Activated CD8-positive, alpha-beta memory T cell treated with anti-CD3 and anti-CD28 coated beads for 48 hours (primary cell): ENCODE measurements around the gene RPUSD3.
"Not testable (repeated sequence)": the region's sequence is repeated elsewhere in the genome, so short reads cannot be mapped to it uniquely, and the experiment has no call there.

Experiments
- DNase-seq, 3 experiments: peaks; one replicate each; pipeline ENCODE4 v3.0.0-alpha.2; 2020; ENCODE audit warnings: low read depth in 2 of 3, low spot score in 2 of 3

Gene RPUSD3

GRCh38 chr3:9865125-9865637 lies 21.4 kb upstream of the RPUSD3 start:
- DNase-seq = not testable (repeated sequence)

- DNase-seq = no peak
These were observed 20.6 kb upstream of the RPUSD3 start for GRCh38 chr3:9864200-9864927.

GRCh38 chr3:9863058-9863772 lies 19.4 kb upstream of the RPUSD3 start:
- DNase-seq = no peak

GRCh38 chr3:9862391-9863057 lies 18.7 kb upstream of the RPUSD3 start:
- DNase-seq = no peak

- no peak for DNase-seq
These were observed 17.9 kb upstream of the RPUSD3 start for GRCh38 chr3:9861626-9862130.

- DNase-seq = no peak
These were observed 17.4 kb upstream of the RPUSD3 start for GRCh38 chr3:9861201-9861600.

- no peak for DNase-seq
These were observed 15.8 kb upstream of the RPUSD3 start for GRCh38 chr3:9859530-9860025.

GRCh38 chr3:9855594-9855993 lies 11.8 kb upstream of the RPUSD3 start:
- DNase-seq = no peak

GRCh38 chr3:9854291-9854940 lies 10.6 kb upstream of the RPUSD3 start:
- DNase-seq = not testable (repeated sequence)

- DNase-seq = no peak
These were observed 8.7 kb upstream of the RPUSD3 start for GRCh38 chr3:9852528-9852927.

GRCh38 chr3:9851926-9852325 lies 8.1 kb upstream of the RPUSD3 start:
- not testable (repeated sequence) for DNase-seq

GRCh38 chr3:9851383-9851782 lies 7.6 kb upstream of the RPUSD3 start:
- not testable (repeated sequence) for DNase-seq

- not testable (repeated sequence) for DNase-seq
These were observed 5.1 kb upstream of the RPUSD3 start for GRCh38 chr3:9848860-9849259.

GRCh38 chr3:9847870-9848269 lies 4.1 kb upstream of the RPUSD3 start:
- not testable (repeated sequence) for DNase-seq

- no peak for DNase-seq
These were observed 3.2 kb upstream of the RPUSD3 start for GRCh38 chr3:9846931-9847488.

- no peak for DNase-seq
These were observed 2.4 kb upstream of the RPUSD3 start for GRCh38 chr3:9846231-9846630.

GRCh38 chr3:9841015-9841414 lies 2.8 kb downstream of the RPUSD3 start:
- DNase-seq = no peak

- DNase-seq = no peak
These were observed 5.0 kb downstream of the RPUSD3 start for GRCh38 chr3:9838856-9839255.

- no peak for DNase-seq
These were observed 5.9 kb downstream of the RPUSD3 start for GRCh38 chr3:9837701-9838582.
